Adrenal gland (tissue), 5 donors: ENCODE data around the gene IGSF6.
"Not testable (repeated sequence)": the region's sequence is repeated elsewhere in the genome, so short reads cannot be mapped to it uniquely, and the experiment has no call there.

Experiments used
- POLR2A ChIP-seq, 2 donors: fragments of 450-650 bp; IDR thresholded peaks; one replicate each; pipeline ENCODE4 v1.6.1; 2017; ENCODE audit warnings: antibody characterized with exemption in 2 of 2, mild to moderate bottlenecking in 2 of 2, moderate library complexity in 1 of 2
- TF ChIP-seq, protein P1 (sequence below), 6 experiments: fragments of 450-650 bp in 4 of 6; fragments of 200-600 bp in 2 of 6; sonication (generic) in 1 of 6; IDR thresholded peaks; 1 replicate in 5 of 6; 2 replicates in 1 of 6; pipeline versions ENCODE4 v1.5.1 to v1.8.0; 2016 to 2021; ENCODE audit warnings: antibody characterized with exemption in 6 of 6, mild to moderate bottlenecking in 2 of 6, moderate library complexity in 1 of 6
- donor health status: DM: no; HTN: no; CAD: no.

DNA sequence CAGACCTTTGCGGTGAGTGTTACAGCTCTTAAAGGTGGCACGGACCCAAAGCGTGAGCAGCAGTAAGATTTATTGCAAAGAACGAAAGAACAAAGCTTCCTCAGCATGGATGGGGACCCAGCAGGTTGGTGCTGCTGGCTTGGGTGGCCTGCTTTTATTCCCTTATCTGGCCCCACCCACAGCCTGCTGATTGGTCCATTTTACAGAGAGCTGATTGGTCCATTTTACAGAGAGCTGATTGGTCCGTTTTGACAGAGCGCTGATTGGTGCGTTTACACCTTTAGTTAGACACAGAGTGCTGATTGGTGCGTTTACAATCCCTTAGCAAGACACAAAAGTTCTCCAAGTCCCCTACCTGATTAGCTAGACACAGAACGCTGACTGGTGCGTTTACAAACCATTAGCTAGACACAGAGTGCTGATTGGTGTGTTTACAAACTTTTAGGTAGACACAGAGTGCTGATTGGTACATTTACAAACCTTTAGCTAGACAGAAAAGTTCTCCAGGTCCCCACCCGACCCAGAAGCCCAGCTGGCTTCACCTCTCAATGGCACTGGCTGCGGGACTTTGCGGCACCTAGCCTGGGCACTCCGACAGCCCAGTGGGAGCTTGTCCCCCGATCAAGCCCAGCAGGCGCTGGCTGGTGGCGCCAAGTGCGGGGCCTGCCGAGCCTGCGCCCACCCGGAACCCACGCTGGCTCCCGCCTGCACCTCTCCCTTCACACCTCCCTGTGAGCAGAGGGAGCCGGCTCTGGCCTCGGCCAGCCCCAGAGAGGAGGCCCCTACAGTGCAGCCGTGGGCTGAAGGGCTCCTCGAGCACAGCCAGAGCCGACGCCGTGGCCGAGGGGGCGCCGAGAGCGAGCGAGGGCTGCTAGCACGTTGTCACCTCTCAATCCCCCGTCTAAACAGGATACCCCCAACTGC is 22.5 kb downstream of the IGSF6 start:
- TF ChIP-seq, protein P1, sequence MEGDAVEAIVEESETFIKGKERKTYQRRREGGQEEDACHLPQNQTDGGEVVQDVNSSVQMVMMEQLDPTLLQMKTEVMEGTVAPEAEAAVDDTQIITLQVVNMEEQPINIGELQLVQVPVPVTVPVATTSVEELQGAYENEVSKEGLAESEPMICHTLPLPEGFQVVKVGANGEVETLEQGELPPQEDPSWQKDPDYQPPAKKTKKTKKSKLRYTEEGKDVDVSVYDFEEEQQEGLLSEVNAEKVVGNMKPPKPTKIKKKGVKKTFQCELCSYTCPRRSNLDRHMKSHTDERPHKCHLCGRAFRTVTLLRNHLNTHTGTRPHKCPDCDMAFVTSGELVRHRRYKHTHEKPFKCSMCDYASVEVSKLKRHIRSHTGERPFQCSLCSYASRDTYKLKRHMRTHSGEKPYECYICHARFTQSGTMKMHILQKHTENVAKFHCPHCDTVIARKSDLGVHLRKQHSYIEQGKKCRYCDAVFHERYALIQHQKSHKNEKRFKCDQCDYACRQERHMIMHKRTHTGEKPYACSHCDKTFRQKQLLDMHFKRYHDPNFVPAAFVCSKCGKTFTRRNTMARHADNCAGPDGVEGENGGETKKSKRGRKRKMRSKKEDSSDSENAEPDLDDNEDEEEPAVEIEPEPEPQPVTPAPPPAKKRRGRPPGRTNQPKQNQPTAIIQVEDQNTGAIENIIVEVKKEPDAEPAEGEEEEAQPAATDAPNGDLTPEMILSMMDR (IDR thresholded peaks at IDR 0.05), result not testable (repeated sequence)
- not testable (repeated sequence) for TF ChIP-seq POLR2A (IDR thresholded peaks at IDR 0.05)
